Mucosa of rectum (tissue), 2 donors: ENCODE results near the gene SRD5A2.

Experiments used
- H3K27ac ChIP-seq, 2 donors: one replicate each; pipeline ENCODE4 v1.7.0; 2013; ENCODE audit warnings: inconsistent platforms in 2 of 2, low read depth in 2 of 2, low read length in 2 of 2
- H3K27me3 ChIP-seq, 2 donors: one replicate each; pipeline ENCODE4 v1.7.0; 2013; ENCODE audit warnings: low read length in 2 of 2; ENCODE audit not compliant: control insufficient read depth in 2 of 2, insufficient read depth in 2 of 2
- H3K36me3 ChIP-seq, 2 donors: one replicate each; pipeline ENCODE4 v1.7.0; 2013; ENCODE audit warnings: low read length in 2 of 2; ENCODE audit not compliant: control insufficient read depth in 2 of 2, insufficient read depth in 2 of 2
- H3K4me1 ChIP-seq, 2 donors: one replicate each; pipeline ENCODE4 v1.7.0; 2013; ENCODE audit warnings: low read length in 2 of 2, mild to moderate bottlenecking in 1 of 2; ENCODE audit not compliant: control insufficient read depth in 2 of 2, insufficient read depth in 2 of 2
- H3K4me3 ChIP-seq, 2 donors: one replicate each; pipeline ENCODE4 v1.7.0; 2013; ENCODE audit warnings: low read length in 2 of 2
- H3K9ac ChIP-seq, 2 donors: one replicate each; pipeline ENCODE4 v1.7.0; 2013; ENCODE audit warnings: low read length in 2 of 2, low read depth in 1 of 2, mild to moderate bottlenecking in 1 of 2
- H3K9me3 ChIP-seq, 2 donors: one replicate each; pipeline ENCODE4 v1.7.0; 2013; ENCODE audit warnings: low read length in 2 of 2; ENCODE audit not compliant: control insufficient read depth in 2 of 2
- donor health status: healthy.
- donor health status: Normal muscosa, but diverticular disease.

Gene SRD5A2, protein sequence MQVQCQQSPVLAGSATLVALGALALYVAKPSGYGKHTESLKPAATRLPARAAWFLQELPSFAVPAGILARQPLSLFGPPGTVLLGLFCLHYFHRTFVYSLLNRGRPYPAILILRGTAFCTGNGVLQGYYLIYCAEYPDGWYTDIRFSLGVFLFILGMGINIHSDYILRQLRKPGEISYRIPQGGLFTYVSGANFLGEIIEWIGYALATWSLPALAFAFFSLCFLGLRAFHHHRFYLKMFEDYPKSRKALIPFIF

DNA sequence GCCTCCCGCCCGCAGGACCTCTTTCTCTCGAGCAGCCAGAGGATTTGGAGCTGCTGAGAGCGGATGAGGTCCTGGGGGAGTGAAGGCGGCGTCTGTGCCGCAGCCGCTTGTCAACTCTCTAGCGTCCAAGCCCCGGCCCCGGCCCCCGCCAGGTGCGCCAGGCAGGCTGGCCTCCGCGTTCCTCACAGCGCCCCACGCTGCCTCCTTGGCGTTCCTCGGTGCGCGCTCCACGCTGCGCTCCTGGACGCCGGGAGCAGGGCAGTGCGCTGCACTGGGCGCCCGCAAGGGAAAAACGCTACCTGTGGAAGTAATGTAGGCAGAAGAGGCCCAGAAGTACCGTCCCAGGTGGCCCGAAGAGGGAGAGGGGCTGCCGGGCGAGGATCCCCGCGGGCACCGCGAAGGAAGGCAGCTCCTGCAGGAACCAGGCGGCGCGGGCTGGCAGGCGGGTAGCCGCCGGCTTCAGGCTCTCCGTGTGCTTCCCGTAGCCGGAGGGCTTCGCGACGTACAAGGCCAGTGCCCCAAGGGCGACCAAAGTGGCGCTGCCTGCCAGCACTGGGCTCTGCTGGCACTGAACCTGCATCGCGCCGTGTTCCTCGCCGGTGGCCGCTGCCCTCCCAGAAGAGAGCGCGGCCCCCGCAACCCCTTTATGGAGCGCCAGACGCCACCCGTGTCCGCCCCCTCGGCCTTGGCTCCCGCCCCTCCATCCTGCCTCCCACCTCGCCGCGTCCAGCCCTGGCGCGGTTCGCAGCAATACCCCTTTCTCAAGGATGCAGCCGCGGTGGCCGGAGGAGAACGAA lies at the start of gene SRD5A2:
SRD5A2 (minus strand) TSS at position 618 of the 797 bp plus-strand sequence; CDS start at position 580, 38 bp downstream.
- Histone ChIP-seq H3K9me3 (no peaks in the 10 kb centered on the region), H3K9ac (no peak within 1 kb of the TSS), H3K4me3 (no peak within 1 kb of the TSS), H3K36me3 (no peaks in the 10 kb centered on the region), H3K27me3 (peaks cover 0 to 3% of the 10 kb centered on the region in 2 donors), H3K4me1 (no peaks in the 10 kb centered on the region), H3K27ac (no peak within 1 kb of the TSS)

DNA sequence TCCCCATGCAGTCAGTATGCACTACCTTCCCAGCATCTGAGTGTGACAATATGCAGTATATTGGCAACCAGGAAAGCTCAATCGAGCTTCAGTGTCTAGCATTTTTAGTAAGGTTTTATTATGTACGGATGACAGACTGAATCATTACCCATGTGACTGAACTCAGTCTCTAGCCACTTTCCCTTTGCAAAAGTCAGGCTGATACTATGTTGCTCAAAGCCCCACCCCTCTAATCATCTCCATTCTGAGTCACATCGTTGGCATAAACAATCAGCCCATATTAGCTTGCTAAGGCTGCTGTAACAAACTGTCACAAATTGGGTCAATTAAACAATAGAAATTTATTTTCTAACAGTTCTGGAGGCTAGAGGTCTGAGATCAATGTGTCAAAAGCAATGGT lies 25.8 kb upstream of the SRD5A2 start:
- Histone ChIP-seq H3K27me3 (no peaks in the 10 kb centered on the region), H3K4me1 (no peaks in the 10 kb centered on the region), H3K4me3 (no peak overlapping the region), H3K27ac (no peak overlapping the region), H3K9ac (no peak overlapping the region), H3K9me3 (no peaks in the 10 kb centered on the region), H3K36me3 (no peaks in the 10 kb centered on the region)

DNA sequence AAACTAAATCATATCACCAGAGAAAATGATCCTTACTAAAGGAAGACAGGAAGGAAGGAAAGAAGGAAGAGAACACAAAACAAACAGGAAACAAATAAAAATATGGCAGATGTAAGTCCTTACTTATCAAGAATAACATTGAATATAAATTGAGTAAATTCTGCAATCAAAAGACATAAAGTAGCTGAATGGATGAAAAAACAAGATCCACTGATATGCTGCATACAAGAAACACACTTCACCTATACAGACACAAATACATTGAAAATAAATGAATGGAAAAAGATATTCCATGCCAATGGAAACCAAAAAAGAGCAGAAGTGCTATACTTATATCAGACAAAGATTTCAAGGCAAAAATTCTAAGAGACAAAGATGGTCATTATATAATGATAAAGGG lies 18.0 kb upstream of the SRD5A2 start:
- no peaks in the 10 kb centered on the region for H3K27me3 ChIP-seq
- no peaks in the 10 kb centered on the region for H3K36me3 ChIP-seq
- no peaks in the 10 kb centered on the region for H3K4me1 ChIP-seq
- H3K27ac ChIP-seq: no peak overlapping the region
- H3K9me3 ChIP-seq: peaks cover 2 to 3% of the 10 kb centered on the region in 2 donors
- H3K4me3 ChIP-seq: no peak overlapping the region
- H3K9ac ChIP-seq: no peak overlapping the region

DNA sequence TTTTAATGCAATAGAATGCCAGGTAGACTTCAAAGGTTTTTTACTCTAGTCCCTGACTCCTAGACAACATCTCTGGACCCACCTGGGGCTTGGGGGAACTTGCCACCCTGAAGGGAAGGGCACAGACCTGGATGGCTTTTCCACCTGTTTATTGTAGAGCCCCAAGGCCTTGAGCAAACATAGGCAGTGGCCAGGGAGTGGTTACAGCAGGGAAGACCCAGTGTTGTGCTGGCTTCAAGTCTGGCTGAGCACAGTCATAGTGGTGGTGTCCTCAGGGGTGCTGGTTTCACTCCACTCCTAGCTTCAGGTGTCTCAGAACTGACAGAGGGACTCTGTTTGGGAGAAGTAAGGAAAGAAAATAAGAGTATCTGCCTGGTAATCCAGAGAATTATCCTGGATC lies 5.5 kb upstream of the SRD5A2 start:
- H3K9me3 ChIP-seq: no peaks in the 10 kb centered on the region
- no peaks in the 10 kb centered on the region for H3K4me1 ChIP-seq
- no peaks in the 10 kb centered on the region for H3K36me3 ChIP-seq
- H3K9ac ChIP-seq: no peak overlapping the region
- H3K27me3 ChIP-seq: no peaks in the 10 kb centered on the region
- no peak overlapping the region for H3K4me3 ChIP-seq
- H3K27ac ChIP-seq: no peak overlapping the region

DNA sequence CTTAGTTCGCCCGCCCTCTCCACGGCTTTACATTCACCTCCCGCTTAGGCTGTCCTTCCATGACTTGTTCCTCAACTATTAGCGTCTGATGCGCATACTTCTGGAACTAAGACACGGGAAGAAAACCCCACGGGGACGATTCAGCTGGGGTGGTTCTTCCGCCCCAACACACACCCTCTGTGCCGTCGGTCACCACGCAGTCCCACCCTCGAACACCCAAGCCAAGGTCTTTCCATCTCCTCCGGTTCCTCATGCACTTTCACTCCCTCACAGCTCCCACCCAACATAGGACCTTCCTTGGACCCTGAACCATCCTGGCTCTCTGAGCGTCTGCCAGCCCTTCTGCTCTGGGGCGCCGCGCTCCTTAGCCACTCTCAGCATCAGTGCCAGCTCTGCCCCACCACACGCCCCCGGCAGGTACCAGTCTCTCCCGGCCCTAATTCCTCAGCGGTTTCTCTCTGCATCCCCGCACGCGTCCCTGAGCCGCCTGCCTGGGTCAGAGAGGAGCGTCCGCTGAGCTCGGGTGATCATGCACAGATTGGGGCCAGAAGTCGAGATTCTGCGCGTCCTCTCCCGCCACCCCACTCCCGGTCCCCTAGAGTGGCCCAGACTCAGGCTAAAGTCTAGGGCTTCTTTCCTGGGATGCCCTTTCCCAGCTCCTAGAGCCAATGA lies 522 bp upstream of the SRD5A2 start:
- Histone ChIP-seq H3K27ac (no peak overlapping the region), H3K4me1 (no peaks in the 10 kb centered on the region), H3K9ac (no peak overlapping the region), H3K36me3 (no peaks in the 10 kb centered on the region), H3K4me3 (no peak overlapping the region), H3K27me3 (peaks cover 0 to 3% of the 10 kb centered on the region in 2 donors), H3K9me3 (no peaks in the 10 kb centered on the region)

DNA sequence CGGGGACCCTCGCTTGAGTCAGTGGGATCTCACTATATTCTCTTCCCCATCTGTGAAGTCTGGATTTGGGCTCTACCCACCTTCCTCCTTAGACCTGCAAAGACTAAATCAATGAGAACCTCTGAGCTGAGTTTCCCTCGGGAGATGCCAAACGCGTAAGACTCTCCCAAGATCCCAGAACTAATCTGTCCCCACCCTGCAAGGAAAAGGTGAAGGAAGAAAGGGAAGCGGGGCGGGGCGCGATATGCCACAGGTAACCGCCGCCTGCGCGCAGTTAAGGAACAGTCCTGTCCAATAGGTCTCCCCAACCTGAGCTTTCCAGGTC lies 780 bp downstream of the SRD5A2 start:
- Histone ChIP-seq H3K9me3 (no peaks in the 10 kb centered on the region), H3K4me3 (no peak overlapping the region), H3K27me3 (peaks cover 0 to 3% of the 10 kb centered on the region in 2 donors), H3K27ac (no peak overlapping the region), H3K9ac (no peak overlapping the region), H3K4me1 (no peaks in the 10 kb centered on the region), H3K36me3 (no peaks in the 10 kb centered on the region)

DNA sequence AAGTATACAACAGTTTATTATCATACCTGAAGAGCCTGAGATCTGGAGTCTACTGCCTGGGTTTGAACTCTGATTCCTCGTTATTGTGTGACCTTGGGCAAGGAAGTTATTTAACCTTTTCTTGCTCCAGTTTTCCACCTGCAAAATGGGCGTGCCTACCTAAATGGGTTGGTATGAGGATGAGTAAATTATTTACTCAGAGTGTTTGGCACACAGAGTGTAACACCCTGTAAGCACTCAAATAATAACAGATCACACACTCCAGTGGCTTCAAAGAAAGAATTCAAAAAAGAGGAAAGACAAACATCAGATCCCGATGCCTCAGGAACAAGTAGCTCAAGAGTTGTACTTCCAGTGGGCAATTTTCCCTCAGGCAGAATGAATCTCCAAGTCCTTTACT lies 2.4 kb downstream of the SRD5A2 start:
- Histone ChIP-seq H3K27ac (no peak overlapping the region), H3K4me1 (no peaks in the 10 kb centered on the region), H3K9me3 (no peaks in the 10 kb centered on the region), H3K9ac (no peak overlapping the region), H3K27me3 (peaks cover 0 to 3% of the 10 kb centered on the region in 2 donors), H3K4me3 (no peak overlapping the region), H3K36me3 (no peaks in the 10 kb centered on the region)

DNA sequence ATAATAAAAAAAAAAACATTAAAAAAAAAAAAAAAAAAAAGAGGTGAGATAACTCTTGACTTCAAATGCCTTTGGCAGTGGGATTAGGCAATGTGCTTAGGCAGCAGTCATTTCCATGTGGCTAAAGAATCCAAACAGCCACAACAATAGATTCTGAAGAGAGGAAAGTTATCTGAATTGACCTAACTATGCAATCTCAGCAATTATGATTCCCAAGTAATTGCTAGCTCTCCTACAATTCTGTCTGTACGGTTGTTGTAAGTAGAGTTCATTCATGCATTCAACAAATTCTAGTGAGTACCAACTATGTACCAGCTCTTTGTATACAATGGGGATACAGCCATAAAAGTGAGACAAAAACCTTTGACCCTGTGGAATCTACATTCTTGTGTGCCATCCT lies 3.6 kb downstream of the SRD5A2 start:
- no peaks in the 10 kb centered on the region for H3K4me1 ChIP-seq
- no peak overlapping the region for H3K4me3 ChIP-seq
- no peak overlapping the region for H3K27ac ChIP-seq
- no peak overlapping the region for H3K9ac ChIP-seq
- no peaks in the 10 kb centered on the region for H3K9me3 ChIP-seq
- peaks cover 0 to 3% of the 10 kb centered on the region in 2 donors for H3K27me3 ChIP-seq
- no peaks in the 10 kb centered on the region for H3K36me3 ChIP-seq

DNA sequence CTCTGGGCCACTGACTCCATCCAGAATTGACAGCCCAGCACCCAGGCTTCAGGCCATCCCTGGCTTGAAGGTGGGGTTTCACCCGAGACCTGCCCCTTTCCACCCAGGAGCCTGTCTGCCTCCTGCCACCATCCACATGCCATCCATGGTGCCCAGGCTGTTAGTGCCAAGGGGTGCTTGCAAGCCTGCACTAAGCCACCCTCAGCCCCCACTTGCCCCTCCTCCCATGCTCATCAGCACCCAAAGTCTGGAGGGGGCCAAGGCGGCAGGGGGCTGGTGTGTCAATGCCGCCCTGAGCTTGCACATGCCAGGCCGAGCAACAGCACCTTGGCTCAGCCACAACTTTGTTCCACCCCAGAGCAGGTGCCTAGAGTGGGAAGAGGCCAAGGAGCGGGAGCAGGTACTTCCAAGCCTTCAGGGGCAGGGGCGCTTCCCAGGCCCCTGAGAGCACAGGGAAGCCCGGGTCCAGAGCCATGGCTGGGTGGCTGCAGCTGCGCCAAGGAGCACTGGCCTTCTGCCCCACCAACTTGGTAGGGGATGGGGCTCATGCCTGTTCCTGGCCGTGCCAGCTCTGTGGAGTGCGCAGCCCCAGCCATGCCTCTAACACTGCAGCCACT lies 12.0 kb downstream of the SRD5A2 start:
- Histone ChIP-seq H3K4me1 (no peaks in the 10 kb centered on the region), H3K27me3 (no peaks in the 10 kb centered on the region), H3K27ac (no peak overlapping the region), H3K9ac (no peak overlapping the region), H3K36me3 (no peaks in the 10 kb centered on the region), H3K9me3 (no peaks in the 10 kb centered on the region), H3K4me3 (no peak overlapping the region)

DNA sequence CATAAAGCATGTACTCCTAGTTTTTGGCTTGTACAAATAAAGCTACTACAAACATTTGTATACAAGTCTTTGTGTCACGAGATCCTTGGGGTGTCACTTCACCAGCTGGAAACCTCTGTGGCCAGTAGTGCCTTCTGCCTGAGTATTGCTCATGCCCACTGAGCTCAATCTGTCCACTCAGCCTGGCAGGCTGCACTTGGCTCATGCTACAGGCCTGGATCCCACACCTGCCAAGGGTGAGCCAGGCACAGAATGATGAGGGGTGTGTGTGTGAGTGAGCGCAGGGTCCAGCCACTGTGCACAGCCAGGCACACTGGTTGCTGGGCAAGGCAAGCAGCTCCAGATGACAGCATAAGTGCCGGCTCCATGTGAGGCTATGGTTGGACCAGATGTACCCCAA lies 13.1 kb downstream of the SRD5A2 start:
- Histone ChIP-seq H3K36me3 (no peaks in the 10 kb centered on the region), H3K9ac (no peak overlapping the region), H3K27me3 (no peaks in the 10 kb centered on the region), H3K4me3 (no peak overlapping the region), H3K27ac (no peak overlapping the region), H3K4me1 (no peaks in the 10 kb centered on the region), H3K9me3 (no peaks in the 10 kb centered on the region)
